GM12891 (cell line): ENCODE data around the gene DKK1.

Source experiments
- PAX5 ChIP-seq: IDR thresholded peaks from 2 replicates; pipeline ENCODE4 v1.6.1; 2011; ENCODE audit warnings: low read length, moderate library complexity, mild to moderate bottlenecking; ENCODE audit not compliant: insufficient read depth, severe bottlenecking
- POLR2A ChIP-seq: IDR thresholded peaks from 2 replicates; pipeline ENCODE4 v1.6.1; 2011; ENCODE audit warnings: low read depth, low read length, control low read depth
- POLR2AphosphoS5 ChIP-seq: IDR thresholded peaks from 2 replicates; pipeline ENCODE4 v1.6.1; 2011; ENCODE audit warnings: low read depth, low read length, control low read depth
- POU2F2 ChIP-seq: IDR thresholded peaks from 2 replicates; pipeline ENCODE4 v1.6.1; 2011; ENCODE audit warnings: low read depth, mild to moderate bottlenecking, control low read depth, low read length, moderate library complexity
- SPI1 ChIP-seq: IDR thresholded peaks from 2 replicates; pipeline ENCODE4 v1.6.1; 2011; ENCODE audit warnings: low read depth, low read length, control low read depth
- TAF1 ChIP-seq: IDR thresholded peaks from 2 replicates; pipeline ENCODE4 v1.6.1; 2011; ENCODE audit warnings: low read depth, low read length, control low read depth

- no peak for TF ChIP-seq POLR2A
- TF ChIP-seq PAX5: no peak
- TF ChIP-seq POLR2AphosphoS5: no peak
- no peak for TF ChIP-seq TAF1
- no peak for TF ChIP-seq SPI1
- no peak for TF ChIP-seq POU2F2
Observed at GRCh38 chr10:52353205-52353604, 39.1 kb downstream of the DKK1 start.
